ENCODE results near the gene TLR5. TPM values are rescaled to one million over a fixed set of nuclear protein-coding genes. Genes with fewer than 3 reads are reported as not detected.

The TLR5 gene
- total RNA-seq, 1 experiment from 2014 or later = 2.5 TPM

DNA sequence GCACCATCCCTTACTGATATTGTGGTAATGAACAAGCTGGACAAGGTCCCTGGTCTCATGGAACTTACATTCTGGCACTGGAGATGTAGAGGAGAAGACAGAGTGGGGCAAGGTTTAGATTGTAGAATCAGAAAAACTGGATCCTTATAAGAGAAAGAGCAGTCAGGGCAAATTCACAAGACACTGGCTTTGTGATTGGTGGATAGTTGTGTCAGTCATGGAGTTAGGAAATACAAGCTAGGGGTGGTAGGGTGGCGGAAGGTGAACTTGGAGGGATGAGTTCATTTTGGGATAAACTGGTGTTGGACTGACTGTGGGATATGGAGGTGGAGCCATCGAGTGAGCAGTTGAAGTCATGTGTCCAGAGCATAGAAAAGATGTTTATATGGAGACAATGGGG is 3.7 kb upstream of the TLR5 start:
- Histone ChIP-seq H3K9me3 (ENCODE audit: insufficient read depth, low read depth) (no peaks in the 10 kb centered on the region), H3K27me3 (ENCODE audit: insufficient read depth, low read depth) (no peaks in the 10 kb centered on the region), H3K4me1 (replicated peaks; ENCODE audit: insufficient read depth) (peaks cover 25% of the 10 kb centered on the region), H4K20me1 (ENCODE audit: insufficient read depth) (no peaks in the 10 kb centered on the region), H3K36me3 (ENCODE audit: low read depth) (no peaks in the 10 kb centered on the region), H3K9me2 (ENCODE audit: insufficient read depth) (no peaks in the 10 kb centered on the region; the same call in 1 of the 2 replicates), H3K4me2 (no peak overlapping the region), H3K27ac (no peak overlapping the region), H3K79me2 (ENCODE audit: low read depth) (no peaks in the 10 kb centered on the region), H3F3A (ENCODE audit: insufficient read depth, low read depth) (no peaks in the 10 kb centered on the region), H3K4me3 (no peak overlapping the region), H2AFZ (no peak overlapping the region)
- no TSS peak for BruUV-seq (replicated peaks)
- intact Hi-C loops (cut with micrococcal nuclease; ENCODE audit: unreplicated experiment) = no loop called here
- no peak for DNase-seq
- CTCF ChIA-PET = no interaction called here
- POLR2A ChIA-PET (ENCODE audit: unreplicated experiment) = no interaction called here
- TF ChIP-seq, protein P1, sequence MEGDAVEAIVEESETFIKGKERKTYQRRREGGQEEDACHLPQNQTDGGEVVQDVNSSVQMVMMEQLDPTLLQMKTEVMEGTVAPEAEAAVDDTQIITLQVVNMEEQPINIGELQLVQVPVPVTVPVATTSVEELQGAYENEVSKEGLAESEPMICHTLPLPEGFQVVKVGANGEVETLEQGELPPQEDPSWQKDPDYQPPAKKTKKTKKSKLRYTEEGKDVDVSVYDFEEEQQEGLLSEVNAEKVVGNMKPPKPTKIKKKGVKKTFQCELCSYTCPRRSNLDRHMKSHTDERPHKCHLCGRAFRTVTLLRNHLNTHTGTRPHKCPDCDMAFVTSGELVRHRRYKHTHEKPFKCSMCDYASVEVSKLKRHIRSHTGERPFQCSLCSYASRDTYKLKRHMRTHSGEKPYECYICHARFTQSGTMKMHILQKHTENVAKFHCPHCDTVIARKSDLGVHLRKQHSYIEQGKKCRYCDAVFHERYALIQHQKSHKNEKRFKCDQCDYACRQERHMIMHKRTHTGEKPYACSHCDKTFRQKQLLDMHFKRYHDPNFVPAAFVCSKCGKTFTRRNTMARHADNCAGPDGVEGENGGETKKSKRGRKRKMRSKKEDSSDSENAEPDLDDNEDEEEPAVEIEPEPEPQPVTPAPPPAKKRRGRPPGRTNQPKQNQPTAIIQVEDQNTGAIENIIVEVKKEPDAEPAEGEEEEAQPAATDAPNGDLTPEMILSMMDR (conservative IDR thresholded peaks at IDR 0.05) = no peak
- no peak for TF ChIP-seq EZH2 (IDR thresholded peaks at IDR 0.05; ENCODE audit: low read depth)

DNA sequence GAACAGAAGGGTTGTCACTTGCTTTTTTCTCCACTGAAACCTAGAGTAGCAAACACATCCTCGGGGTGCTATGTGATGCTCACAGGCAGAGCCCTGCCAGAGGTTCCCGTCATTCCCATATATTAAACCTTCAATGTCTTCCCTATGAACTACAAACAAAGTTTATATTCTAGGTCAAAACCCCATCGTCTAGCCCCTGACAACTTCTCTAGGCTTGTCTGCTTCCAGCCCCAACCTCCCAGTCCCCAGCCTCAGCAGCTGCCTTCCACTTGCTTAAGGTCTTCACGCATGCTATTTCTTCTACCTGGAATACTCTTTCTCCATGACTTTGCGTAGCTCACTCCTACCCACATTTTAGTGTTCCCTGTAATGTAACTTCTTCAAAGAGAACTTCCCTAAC is 1.9 kb upstream of the TLR5 start:
- no TSS peak for BruUV-seq (replicated peaks)
- Histone ChIP-seq H3K4me1 (replicated peaks; ENCODE audit: insufficient read depth) (peaks cover 25% of the 10 kb centered on the region), H4K20me1 (ENCODE audit: insufficient read depth) (no peaks in the 10 kb centered on the region), H3K27me3 (ENCODE audit: insufficient read depth, low read depth) (no peaks in the 10 kb centered on the region), H3K4me2 (no peak overlapping the region), H3K36me3 (ENCODE audit: low read depth) (no peaks in the 10 kb centered on the region), H3K9me3 (ENCODE audit: insufficient read depth, low read depth) (no peaks in the 10 kb centered on the region), H3K4me3 (no peak overlapping the region), H3K79me2 (ENCODE audit: low read depth) (no peaks in the 10 kb centered on the region), H2AFZ (no peak overlapping the region), H3K27ac (no peak overlapping the region), H3F3A (ENCODE audit: insufficient read depth, low read depth) (no peaks in the 10 kb centered on the region), H3K9me2 (ENCODE audit: insufficient read depth) (no peaks in the 10 kb centered on the region; the same call in 1 of the 2 replicates)
- DNase-seq = no peak
- ChIA-PET POLR2A (ENCODE audit: unreplicated experiment) (interaction anchor here (0.7 kb wide), 1 partner anchor 10 kb away, joined by 3 read pairs; no protein-coding TSS in a partner anchor), CTCF (no interaction called here)
- no peak for TF ChIP-seq EZH2 (IDR thresholded peaks at IDR 0.05; ENCODE audit: low read depth)
- TF ChIP-seq, protein P1 (conservative IDR thresholded peaks at IDR 0.05) = no peak
- intact Hi-C loops (cut with micrococcal nuclease; ENCODE audit: unreplicated experiment) = loop anchor here (5.0 kb wide), 1 partner anchor 32 kb away; no protein-coding TSS in a partner anchor

DNA sequence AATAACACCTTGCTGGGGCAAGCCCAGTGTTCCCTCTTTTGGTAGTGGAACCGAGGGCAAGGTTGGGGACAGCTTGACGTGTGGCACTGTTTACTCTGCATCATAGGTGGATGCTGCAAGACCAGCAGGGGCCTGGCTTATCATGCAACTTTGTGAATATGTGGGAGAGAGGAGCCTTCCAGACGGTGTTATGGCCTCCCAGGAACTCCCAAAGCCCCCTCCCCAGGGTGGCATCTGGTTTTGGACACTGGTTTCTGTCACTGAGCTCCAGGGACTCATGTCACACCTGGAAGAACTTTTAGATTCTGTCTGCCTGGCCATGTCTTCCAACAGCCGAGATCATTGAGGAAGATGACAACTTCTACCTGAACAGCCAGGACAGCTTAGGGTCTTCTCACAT is 1.4 kb upstream of the TLR5 start:
- no peaks in the 10 kb centered on the region for H3K27me3 ChIP-seq (ENCODE audit: insufficient read depth, low read depth)
- no peaks in the 10 kb centered on the region for H3K9me3 ChIP-seq (ENCODE audit: insufficient read depth, low read depth)
- H4K20me1 ChIP-seq (ENCODE audit: insufficient read depth) = no peaks in the 10 kb centered on the region
- intact Hi-C loops (cut with micrococcal nuclease; ENCODE audit: unreplicated experiment) = loop anchor here (5.0 kb wide), 1 partner anchor 33 kb away; no protein-coding TSS in a partner anchor
- no TSS peak for BruUV-seq (replicated peaks)
- H2AFZ ChIP-seq = no peak overlapping the region
- TF ChIP-seq EZH2 (IDR thresholded peaks at IDR 0.05; ENCODE audit: low read depth) = no peak
- no peaks in the 10 kb centered on the region; the same call in 1 of the 2 replicates for H3K9me2 ChIP-seq (ENCODE audit: insufficient read depth)
- H3K79me2 ChIP-seq (ENCODE audit: low read depth) = no peaks in the 10 kb centered on the region
- no peak for DNase-seq
- CTCF ChIA-PET = interaction anchor here (0.6 to 1.7 kb wide), 2 partner anchors 11 to 540 kb away, joined by 3 to 25 read pairs; no protein-coding TSS in a partner anchor
- H3K4me1 ChIP-seq (replicated peaks; ENCODE audit: insufficient read depth) = peaks cover 24% of the 10 kb centered on the region
- H3K4me2 ChIP-seq = no peak overlapping the region
- H3K27ac ChIP-seq = no peak overlapping the region
- no peak overlapping the region for H3K4me3 ChIP-seq
- POLR2A ChIA-PET (ENCODE audit: unreplicated experiment) = no interaction called here
- no peaks in the 10 kb centered on the region for H3F3A ChIP-seq (ENCODE audit: insufficient read depth, low read depth)
- H3K36me3 ChIP-seq (ENCODE audit: low read depth) = no peaks in the 10 kb centered on the region
